Measurements from ENCODE around the gene APOL2.

DNA sequence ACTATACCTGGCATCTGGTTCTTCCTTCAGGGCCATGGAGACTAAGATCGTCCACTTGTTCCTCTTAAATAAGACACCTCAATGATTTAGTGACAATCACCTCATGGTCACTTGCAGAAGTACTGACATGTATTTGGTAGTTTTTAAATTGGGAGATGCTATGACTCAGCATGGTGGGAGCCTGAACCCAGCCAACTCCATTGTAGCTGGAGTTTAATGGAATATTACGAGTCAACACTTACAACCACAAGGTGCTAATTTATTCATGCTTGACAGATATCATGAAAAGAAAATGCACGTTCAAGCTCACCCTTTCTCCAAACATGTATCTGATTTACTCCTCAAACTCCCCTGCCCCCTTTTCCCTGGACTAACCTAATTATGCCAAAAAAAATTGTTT, 62.2 kb downstream of the APOL2 start:
- TF ChIP-seq, protein P1, sequence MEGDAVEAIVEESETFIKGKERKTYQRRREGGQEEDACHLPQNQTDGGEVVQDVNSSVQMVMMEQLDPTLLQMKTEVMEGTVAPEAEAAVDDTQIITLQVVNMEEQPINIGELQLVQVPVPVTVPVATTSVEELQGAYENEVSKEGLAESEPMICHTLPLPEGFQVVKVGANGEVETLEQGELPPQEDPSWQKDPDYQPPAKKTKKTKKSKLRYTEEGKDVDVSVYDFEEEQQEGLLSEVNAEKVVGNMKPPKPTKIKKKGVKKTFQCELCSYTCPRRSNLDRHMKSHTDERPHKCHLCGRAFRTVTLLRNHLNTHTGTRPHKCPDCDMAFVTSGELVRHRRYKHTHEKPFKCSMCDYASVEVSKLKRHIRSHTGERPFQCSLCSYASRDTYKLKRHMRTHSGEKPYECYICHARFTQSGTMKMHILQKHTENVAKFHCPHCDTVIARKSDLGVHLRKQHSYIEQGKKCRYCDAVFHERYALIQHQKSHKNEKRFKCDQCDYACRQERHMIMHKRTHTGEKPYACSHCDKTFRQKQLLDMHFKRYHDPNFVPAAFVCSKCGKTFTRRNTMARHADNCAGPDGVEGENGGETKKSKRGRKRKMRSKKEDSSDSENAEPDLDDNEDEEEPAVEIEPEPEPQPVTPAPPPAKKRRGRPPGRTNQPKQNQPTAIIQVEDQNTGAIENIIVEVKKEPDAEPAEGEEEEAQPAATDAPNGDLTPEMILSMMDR (IDR thresholded peaks at IDR 0.05; ENCODE audit: borderline replicate concordance, extremely low read depth, low read length, poor library complexity, severe bottlenecking), result no peak
- TF ChIP-seq EZH2 (IDR thresholded peaks at IDR 0.05; ENCODE audit: borderline replicate concordance, low read depth, low read length, severe bottlenecking), result no peak
